Activated T-helper 1 cell treated with anti-CD3 and anti-CD28 coated beads, Interleukin-12 subunit alpha, Interleukin-12 subunit beta, Interleukin-2, Interleukin-4 antibody, amounts not matched to agents 30 ng/mL and 10 ng/mL and 1 ng/mL, durations not matched to agents 14 hours and 24 hours and 36 hours (primary cell): ENCODE data around the gene FBXL19. TPM values are rescaled to one million over a fixed set of nuclear protein-coding genes. Genes with fewer than 3 reads are reported as not detected.

ENCODE experiments used
- total RNA-seq: library from RNA; stranded (reverse); gene quantifications from 2 replicates; pipeline ENCODE4 v1.2.3, GENCODE V29; 2022

FBXL19 gene
- total RNA-seq, 1 donor from 2014 or later: 32.7 TPM

Other genes starting within 250 kb of the FBXL19 start
- gene SRCAP, start 224.4 kb upstream of the FBXL19 start, total RNA-seq: 91.1 and 93.4 TPM in 2 replicates
- gene PHKG2, start 175.1 kb upstream of the FBXL19 start, total RNA-seq: 42.4 and 43.6 TPM in 2 replicates
- 4.4 and 5.6 TPM in 2 replicates for gene CFAP119, start 161.5 kb upstream of the FBXL19 start, total RNA-seq
- gene RNF40, start 161.2 kb upstream of the FBXL19 start, total RNA-seq: 98.2 and 98.5 TPM in 2 replicates
- gene ZNF629, start 136.4 kb upstream of the FBXL19 start, total RNA-seq: 2.7 and 3.2 TPM in 2 replicates
- gene BCL7C, start 29.5 kb upstream of the FBXL19 start, total RNA-seq: 23.1 and 25.3 TPM in 2 replicates
- gene CTF1, start 27.0 kb upstream of the FBXL19 start, total RNA-seq: 0.23 and 0.29 TPM in 2 replicates
- 11.1 and 11.5 TPM in 2 replicates for gene ORAI3, start 25.5 kb downstream of the FBXL19 start, total RNA-seq
- gene SETD1A, start 34.2 kb downstream of the FBXL19 start, total RNA-seq: 34.0 and 38.8 TPM in 2 replicates
- 2.1 and 3.3 TPM in 2 replicates for gene HSD3B7, start 61.6 kb downstream of the FBXL19 start, total RNA-seq
- 0.34 and 0.49 TPM in 2 replicates for gene STX1B, start 87.1 kb downstream of the FBXL19 start, total RNA-seq
- 56.4 and 58.7 TPM in 2 replicates for gene STX4, start 110.0 kb downstream of the FBXL19 start, total RNA-seq
- 14.9 and 15.1 TPM in 2 replicates for gene ZNF668, start 150.7 kb downstream of the FBXL19 start, total RNA-seq
- gene ZNF646, start 150.8 kb downstream of the FBXL19 start, total RNA-seq: 25.3 and 26.1 TPM in 2 replicates
- gene PRSS53, start 165.4 kb downstream of the FBXL19 start, total RNA-seq: 3.1 and 4.7 TPM in 2 replicates
- 47.3 and 53.0 TPM in 2 replicates for gene VKORC1, start 171.2 kb downstream of the FBXL19 start, total RNA-seq
- 43.6 and 44.8 TPM in 2 replicates for gene BCKDK, start 184.8 kb downstream of the FBXL19 start, total RNA-seq
- 55.4 and 58.2 TPM in 2 replicates for gene KAT8, start 194.1 kb downstream of the FBXL19 start, total RNA-seq
- not detected in 2 replicates for gene PRSS8, start 212.2 kb downstream of the FBXL19 start, total RNA-seq
- gene PRSS36, start 226.5 kb downstream of the FBXL19 start, total RNA-seq: 0.27 and 0.34 TPM in 2 replicates